Measurements from ENCODE around the gene ANAPC2.

The ANAPC2 gene

DNA sequence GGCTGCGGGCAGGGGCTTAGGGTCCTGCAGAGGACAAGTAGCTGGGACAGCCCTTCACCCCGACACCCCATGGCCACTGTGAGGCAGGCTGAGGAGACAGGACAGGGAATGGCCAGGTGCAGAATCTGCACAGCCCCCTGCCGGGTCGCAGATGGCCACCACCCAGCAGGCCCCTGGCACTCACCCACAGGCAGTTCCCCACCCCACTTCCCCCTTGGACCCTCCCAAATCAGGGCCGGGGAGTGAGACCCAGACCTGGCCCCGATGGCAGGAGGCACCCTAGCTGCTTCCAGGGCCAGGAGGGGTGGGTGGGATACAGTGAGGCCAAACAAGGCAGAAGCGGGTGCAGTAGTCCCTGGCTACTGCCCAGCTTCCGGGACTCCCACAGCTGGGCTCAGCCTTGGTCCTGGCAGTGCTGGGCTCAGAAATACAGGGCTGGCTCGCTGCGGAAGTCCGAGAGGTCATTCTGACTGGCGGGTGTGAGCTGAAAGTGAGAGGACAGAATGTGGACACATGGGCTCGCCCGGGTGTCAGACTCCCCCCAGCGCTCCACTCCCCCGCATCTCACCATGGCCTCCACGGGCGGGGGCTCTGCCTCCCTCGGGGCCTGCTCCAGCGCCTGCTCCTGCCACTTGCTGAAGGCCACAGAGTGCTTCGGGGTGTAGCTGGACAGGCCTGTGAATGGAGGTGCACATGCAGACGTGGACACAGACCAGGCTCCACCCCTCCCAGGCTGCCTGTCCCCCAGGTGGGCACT, 3.5 kb upstream of the ANAPC2 start:
- no peak for DNase-seq (ENCODE audit: low read depth)

DNA sequence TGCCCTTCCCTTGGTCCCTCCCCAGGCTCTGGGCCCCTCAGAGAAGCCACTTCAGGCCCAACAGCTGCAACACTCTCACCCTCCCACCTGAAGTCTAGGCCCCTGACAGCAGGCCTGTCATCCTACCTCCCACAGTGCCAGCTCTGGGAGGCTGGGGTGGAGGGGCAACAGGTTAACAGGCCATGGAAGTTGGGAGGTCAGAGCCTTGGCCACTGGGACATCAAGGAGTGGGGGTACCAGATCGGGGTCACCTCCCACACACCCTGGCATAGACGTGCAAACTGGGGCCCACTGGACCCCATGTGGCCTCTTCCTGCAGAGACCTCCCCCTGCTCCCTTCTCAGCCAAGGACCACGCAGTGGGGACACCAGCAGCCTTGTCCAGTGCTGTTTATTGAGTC, 2.9 kb upstream of the ANAPC2 start:
- no peak for DNase-seq (ENCODE audit: low read depth)

DNA sequence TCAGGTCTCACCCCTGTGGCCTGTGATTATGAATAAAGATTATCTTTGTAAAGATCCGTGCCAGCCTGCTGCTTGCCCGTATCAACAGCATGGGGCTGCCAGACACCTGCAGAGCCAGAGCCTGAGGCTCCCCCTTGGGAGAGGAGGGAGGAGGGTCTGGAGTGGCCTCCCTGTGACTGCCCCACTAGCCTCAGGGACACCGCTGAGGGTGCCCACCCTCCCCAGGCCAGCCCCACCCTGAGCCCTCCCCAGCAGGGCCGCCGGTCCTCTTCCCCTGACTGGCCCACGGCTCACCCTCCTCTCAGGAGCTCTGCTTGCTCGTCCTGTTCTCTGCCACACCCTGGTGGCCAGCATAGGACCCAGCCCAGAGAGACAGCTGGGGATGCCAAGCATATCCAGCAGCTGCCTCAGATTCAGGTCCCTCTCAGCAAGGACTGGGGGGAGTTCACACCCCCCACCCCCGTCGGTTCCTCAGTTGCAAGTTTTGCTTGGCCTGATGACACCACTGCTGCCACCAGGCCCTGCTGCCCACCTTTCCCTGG, 2.0 kb upstream of the ANAPC2 start:
- DNase-seq (ENCODE audit: low read depth) = no peak

DNA sequence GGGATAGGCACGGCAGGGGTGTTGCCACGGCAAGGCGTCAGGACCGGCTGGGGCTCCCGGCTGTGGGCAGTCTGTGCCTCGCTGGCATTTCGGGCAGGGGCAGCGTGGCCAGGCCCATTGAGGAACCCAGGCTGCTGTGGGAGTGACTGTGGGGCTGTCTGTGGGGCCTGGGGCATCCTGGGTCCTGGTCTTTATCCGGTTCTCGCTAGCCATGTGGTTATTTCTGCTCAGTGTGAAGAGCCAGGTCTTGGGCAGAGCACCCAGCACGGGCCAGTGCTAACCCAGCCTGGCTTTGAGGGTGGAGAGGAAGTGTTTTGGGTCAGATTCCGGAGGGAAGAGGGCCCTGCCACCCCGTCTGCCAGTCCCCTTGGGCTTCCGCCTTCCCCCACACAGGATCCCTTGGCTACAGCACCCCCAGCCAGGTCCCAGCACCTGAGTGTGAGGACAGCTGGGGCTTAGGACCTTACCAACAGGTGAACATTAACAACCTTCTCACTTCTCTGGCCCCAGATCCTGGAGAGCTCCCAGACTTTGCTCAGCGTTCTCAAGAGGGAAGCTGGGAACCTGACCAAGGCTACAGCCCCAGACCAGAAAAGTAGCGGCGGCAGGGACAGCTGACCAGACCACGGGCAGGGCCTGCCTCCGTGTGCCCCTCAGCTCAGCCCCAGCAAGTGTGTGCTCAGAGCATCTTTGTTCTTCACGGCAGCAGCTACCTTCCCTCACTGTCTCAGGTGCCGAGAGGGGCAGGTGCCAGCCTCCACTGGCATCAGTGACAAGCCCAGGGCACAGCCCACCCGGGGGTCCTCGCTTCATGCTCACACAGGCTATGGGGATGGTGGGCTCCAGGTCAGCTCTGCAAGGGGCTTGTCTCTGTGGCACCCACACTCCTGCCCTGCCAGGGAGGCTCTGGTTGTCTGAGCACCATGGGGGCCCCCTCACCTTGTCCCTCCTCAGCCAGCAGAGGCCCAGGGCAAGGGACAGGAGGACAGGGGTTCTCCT, 1.2 kb upstream of the ANAPC2 start:
- DNase-seq (ENCODE audit: low read depth) = no peak

DNA sequence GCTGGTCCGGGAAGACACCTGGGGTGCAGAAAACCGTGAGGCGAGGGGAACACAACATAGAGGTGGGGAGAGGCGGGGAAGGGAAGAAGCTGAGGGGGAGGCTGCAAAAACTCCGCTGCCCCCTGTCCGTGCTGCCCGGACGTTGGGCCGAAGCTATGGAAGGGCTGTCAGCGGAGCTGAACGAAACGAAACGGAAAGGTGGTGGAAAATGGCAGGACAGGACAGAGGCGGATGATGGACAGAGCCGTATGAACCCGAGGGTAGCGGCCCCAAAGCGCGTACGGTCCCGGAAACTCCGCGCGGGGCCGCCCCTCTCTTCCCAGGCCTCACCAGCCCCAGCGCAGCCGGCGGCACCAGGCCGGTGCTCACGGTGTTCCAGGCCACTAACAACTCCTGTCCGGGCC, 272 bp downstream of the ANAPC2 start:
- no peak for DNase-seq (ENCODE audit: low read depth)

DNA sequence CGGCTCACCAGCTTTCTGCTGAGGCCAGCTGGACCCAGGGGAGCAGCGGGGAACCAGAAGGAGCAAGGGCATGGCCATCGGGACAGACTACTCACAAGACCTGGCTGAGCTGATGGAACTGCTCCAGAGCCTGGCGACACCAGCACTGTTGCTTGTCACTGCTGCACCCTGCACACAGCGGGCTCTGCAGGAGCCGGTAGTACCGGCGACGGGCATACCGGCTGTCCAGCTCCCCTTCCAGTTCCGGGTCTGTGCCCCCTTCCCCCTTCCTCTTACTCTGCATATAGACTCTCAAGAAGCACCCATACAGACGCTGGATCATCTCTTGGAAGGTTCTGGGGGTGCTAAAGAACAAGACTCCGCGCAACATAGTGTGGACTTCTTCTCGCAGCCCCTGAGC, 974 bp downstream of the ANAPC2 start:
- DNase-seq (ENCODE audit: low read depth) = no peak

DNA sequence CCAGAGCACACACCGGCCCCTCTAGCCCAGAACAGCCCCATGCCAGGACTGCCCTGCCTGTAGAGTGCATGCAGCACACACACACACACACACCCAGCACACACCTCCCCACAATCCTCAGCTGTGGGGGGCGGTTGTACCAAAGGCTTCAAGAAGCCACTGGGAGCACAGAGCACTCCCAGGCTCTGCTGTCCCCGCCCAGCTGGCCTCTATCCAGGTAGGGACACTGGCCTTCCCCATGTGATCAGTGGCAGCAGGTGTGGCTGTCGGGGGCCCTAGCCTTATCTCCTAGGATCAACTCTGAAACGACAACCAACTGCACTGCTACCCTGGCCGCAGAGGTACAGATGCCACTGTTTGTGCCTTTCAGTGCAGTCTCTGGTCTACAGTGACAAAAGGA, 2.0 kb downstream of the ANAPC2 start:
- no peak for DNase-seq (ENCODE audit: low read depth)

DNA sequence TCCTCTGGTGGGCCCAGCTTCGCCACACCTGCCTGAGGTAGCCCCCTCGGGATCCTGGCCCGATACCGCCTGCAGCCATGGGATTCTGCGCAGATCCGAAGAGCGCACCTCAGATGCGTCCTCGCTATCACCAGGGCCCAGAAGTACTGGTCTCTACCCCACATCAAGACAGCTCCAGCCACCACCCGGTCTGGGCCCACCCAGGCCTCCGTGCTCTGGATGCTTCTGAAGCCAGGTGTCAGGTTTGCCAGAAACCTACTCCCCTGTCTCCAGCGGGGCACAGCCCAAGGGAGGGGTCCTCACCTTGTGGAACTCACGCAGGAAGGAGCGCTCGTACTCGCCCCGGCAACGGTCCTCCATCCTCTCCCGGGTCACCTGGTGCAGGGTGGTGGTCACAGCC, 2.4 kb downstream of the ANAPC2 start:
- DNase-seq (ENCODE audit: low read depth) = no peak

DNA sequence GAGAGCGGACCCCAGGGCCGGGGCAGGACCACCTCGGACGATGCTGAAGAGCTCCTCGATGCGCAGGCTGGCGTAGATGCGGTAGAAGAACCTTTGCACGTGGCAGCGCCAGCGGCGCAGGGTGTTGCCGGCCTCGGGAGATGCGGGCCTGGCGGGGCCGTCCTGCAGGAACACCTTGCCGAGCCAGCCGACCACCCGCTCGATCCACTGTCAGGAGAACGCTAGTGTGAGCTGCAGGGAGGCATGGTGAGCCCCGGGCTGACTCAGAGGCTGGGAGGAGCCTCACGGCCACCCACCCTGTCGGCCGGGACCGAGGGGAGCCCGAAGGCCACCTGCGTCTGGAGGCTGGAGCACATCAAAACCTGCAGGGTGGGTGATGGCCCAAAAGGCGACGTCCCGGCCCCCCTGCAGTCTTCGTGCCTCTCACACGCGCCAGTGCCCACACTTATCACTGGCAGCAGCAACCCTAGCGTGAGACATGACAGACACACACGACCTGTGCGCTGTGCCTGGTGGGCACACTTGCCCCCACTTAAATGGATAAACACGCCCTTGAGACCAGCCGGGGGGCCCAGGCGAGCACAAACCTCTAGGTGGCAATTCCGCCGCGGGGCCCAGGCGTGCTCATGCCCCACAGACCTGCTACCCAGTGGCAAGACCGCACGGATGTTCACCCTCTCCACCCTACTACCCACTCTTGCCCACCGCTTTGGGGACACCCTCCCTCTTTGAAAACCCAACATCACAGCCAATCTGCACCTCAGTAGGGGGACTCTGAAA, 3.3 kb downstream of the ANAPC2 start:
- no peak for DNase-seq (ENCODE audit: low read depth)

DNA sequence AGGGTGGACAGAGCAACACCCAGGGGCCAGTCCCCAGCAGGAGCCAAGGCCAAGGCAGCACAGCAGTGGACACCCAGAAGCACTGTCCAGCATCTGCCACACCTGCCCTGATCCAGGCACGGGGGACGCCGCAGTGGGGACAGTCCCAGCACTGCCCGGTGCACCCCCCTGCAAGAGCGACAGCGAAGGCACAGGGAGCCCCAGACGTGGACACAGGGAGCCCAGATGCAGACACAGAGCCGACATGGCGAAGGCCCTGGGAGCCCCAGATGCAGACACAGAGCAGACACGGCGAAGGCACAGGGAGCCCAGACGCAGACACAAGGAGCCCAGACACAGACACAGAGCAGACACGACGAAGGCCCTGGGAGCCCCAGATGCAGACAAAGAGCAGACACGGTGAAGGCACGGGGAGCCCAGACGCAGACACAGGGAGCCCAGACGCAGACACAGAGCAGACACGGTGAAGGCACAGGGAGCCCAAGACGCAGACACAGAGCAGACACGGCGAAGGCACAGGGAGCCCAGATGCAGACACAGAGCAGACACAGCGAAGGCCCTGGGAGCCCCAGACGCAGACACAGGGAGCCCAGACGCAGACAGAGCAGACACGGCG, 4.3 kb downstream of the ANAPC2 start:
- no peak for DNase-seq (ENCODE audit: low read depth)

DNA sequence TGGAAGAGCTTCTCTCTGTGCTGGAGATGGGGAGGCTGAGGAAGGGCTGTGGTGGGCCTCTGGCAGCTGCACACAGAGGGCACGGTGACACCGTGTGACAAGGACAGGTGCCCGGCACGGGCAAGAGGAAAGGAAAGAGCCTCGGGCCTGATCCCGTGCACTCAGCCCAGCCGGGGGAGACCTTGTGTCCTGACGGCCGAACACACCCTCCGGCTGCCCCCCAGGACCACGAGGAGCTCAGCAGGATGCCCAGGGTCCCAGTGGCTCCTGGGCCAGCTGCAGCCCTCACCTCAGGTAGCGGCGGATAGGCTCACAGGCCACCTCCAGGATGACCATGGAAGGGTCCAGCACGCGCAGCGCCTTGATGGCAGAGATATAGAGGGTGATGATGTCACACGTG, 5.5 kb downstream of the ANAPC2 start:
- DNase-seq (ENCODE audit: low read depth) = no peak

DNA sequence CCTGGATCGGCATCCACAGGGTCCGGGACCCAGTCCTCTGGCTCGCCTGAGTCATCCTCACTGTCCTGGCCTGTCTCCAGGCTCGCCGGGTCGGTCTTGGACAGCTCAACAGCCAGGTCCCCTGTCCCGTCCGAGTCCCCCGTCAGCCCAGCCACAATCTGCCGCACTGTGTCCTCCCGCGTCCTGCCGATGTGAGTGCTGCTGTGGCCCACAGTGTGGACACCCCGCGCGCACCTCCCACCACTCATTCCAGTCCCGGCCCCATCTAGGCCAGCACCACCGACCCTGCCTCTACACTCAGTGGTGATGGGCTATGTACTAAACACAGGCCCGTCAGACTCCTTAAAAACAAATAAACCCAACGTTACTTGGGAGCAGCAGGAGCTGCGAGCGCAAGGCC, 6.7 kb downstream of the ANAPC2 start:
- DNase-seq (ENCODE audit: low read depth) = no peak

DNA sequence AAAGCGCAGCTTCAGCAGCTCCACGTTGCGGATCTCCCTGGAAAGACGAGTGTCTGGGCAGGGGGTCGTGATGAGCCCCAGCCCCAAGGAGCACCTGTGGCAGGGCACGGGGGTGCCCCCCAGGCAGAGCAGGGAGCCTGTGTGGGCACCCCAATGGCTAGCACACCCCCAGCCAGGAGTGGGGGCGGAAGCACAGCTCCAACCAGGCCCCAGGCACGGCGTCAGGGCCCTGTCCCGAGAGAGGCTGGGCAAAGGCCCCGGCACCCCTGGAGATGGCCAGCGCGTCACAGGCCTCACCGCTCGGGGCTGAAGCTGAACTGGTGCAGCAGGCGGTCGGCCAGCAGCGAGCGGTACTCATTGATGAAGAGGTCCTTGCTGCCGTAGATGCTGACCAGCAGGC, 7.9 kb downstream of the ANAPC2 start:
- DNase-seq (ENCODE audit: low read depth) = no peak

DNA sequence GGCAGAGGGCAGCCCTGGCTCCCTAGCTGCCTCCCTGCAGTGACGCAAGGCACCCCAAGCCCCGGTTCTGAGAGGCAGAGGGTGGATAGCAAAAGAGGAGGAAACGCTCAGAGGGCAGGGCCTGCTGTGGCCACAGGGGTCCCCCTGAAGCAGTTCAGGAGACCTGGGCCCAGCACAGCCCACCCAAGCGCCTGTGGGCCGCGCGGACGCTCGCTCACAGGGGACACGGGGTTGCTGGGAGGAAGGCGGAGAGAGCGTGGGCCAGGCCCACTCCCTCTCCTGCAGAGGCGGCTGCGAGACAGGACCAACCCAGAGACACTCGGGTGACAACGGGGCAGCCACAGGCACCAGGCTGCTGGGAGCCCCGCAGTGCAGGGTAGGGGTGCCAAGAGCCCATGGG, 8.6 kb downstream of the ANAPC2 start:
- no peak for DNase-seq (ENCODE audit: low read depth)

DNA sequence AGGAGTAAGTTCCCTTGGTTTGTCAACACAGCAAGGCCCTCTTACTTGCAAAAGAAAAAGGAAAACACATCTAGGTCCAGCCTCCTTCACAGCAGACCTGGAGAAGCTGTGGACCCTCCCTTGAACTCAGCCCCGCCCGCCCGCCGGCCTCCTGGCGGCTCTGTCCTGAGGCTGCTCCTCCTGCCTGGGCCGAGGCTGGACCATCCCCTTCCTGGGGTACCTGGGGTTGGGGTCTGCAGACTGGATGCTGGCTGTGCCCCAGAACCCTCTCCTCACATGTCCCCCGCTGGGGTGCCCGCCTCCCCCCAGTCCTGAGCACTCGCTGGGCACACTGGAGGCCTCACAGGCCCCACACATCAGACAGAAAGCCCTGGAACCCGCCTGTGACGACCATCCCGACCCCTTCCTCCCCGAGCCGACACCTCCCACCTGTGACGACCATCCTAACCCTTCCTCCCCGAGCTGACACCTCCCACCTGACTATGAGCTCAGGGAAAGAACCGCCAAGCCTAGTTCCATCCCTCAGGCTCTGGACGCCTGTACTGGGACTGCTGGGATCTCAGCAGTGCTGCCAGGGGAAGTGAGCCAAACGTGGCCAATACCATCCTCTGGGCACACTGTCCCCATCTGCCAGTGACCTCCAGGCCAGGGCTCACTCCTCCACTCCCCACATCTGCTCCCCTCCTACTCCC, 9.3 kb downstream of the ANAPC2 start:
- DNase-seq (ENCODE audit: low read depth) = no peak

DNA sequence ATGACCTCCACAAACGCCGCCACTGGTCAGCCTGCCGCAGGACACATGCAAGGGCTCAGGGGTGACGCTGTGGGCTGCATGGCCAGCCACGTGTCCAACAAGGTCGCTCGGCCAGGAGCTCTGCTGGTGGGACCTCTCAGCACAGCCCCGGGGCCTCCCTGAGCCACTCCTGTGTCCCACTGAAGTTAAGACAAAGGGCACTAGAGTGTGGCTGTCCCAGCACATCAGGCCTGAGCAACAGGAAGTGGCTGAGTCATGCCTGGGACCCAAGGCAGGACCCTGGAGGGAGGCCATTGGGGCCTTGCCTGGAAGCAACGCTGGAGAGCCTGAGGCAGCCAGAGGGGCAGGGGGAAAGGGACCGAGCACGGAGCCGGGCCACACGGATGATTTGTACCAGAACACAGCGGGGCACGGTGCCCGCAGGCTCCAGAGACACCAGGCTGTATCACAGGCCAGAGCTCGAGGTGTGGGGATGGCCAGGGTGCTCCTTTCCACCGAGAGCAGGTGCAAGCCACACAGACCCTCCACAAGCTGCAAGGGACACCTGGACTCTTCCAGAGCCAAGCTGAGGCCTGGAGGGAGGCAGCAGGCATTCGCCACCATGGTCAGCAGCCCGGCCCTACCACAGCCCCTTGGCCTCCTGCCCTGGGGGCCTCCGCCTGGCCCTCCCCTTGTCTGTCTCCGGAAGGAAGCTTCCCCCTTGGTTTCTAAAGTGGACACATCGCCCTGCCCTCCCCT, 10.0 kb downstream of the ANAPC2 start:
- DNase-seq (ENCODE audit: low read depth) = no peak

DNA sequence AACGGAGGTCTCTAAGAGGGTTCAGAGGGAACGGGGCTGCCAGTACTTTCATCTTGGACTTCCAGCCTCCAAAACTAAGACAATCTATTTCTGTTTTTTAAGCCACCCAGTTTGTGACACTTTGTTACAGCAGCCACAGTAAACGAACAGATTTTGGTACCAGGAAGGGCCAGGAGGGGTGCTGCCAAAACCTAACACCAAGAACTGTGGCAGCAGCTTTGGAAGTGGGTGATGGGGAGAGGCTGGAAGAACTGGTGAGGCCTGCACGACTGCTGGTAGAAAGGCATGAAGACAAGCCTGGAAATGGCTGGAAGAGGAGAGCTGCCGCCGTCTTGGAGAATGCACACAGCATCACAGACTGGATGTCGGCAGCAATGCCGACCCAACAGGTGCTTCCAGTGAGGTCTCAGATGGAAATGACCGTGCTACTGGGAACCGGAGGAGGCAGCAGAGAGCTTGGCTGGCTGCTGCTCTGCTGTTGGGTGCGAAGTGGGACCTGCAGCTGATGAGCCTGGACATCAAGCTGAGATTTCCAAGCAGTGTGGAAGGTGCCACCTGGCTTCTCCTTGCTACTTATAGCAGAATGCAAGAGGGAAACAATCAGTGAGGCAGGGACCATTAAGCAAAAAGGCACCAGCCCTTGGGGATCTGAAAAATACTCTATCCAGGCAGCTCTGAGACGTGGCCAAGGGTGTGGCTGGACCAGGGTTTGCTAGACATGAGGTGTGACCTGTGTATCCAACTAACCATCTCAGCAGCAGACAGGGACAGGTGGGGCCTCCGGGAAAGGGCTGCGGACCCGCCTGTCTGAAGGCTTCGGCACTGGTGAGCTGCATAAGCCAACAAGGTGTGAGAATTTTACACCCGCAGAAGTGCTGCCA, 11.8 kb downstream of the ANAPC2 start:
- DNase-seq (ENCODE audit: low read depth) = no peak

DNA sequence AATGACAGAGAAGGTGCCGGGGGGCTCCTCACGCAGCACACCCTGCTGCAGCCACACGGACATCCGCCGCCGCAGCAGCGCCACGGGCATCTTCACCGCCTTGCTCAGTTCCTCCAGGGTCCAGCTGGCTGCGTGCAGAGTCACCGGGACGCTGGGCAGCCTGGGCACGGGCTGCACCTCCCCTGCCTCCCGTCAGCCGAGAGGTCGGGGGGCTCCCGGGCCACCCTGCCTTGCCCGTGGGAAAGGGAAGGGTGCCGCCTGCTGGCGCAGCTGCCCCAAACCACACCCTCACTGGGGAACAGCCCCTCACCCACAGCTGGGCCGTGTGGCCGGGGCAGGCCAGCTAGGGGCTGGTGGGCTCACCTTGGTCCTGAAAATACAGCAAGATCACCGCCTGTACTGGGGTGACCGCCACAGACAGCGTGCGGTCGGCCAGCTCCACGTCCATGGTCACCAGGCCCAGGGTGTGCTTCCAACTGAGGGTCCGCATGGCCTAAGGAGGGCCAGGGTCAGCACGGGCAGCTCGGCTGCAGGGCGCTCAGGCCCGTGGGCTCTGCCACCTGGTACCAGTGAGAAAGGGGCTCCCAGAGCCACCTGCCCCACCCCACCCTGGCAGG, 12.9 kb downstream of the ANAPC2 start:
- no peak for DNase-seq (ENCODE audit: low read depth)

DNA sequence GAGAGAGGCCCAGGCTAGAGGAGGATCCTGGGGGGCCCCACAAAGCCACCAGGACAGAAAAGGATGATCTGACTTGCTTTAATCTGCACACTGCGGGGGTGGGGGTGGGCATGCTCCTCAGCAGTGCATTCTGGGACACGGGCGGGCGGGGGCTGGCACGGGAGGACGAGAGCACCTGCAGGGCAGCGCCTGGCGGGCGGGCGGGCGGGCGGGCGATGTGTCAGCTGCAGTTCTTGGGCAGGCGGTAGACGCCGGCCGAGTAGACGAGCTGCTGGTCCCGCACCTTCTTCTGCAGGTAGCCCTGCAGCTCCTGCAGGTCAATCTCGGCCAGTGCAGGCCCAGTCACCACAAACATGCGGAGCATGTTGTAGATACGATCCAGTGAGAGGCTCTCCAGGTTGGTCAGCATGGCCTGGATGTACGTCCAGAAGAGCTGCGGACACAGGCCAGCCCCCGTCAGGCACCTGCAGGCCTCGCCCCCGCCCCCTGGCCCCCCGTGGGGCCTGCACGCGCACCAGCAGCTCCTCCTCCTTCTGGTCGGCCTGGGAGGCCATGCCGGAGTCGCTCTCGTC, 13.6 kb downstream of the ANAPC2 start:
- no peak for DNase-seq (ENCODE audit: low read depth)
